Aorta (tissue), 5 donors: ENCODE data around the gene POR. TPM values are rescaled to one million over a fixed set of nuclear protein-coding genes. Genes with fewer than 3 reads are reported as not detected.
"Not testable (repeated sequence)": the region's sequence is repeated elsewhere in the genome, so short reads cannot be mapped to it uniquely, and the experiment has no call there.

ENCODE experiments used
- ATAC-seq: fragments of 200-7000 bp; cut with Tn5 transposase; one replicate; pipeline ENCODE4 v1.9.1; 2022; ENCODE audit warnings: moderate library complexity; ENCODE audit not compliant: low FRiP score
- DNase-seq, 2 donors: peaks; one replicate each; pipeline ENCODE4 v3.0.0-alpha.2; 2020
- H3K27ac ChIP-seq, 2 donors: one replicate each; pipeline ENCODE4 v1.5.1; 2013; ENCODE audit warnings: low read length in 2 of 2, mild to moderate bottlenecking in 2 of 2, moderate library complexity in 2 of 2, control low read depth in 1 of 2, inconsistent platforms in 1 of 2, low read depth in 1 of 2
- H3K27me3 ChIP-seq, 2 donors: one replicate each; pipeline ENCODE4 v1.6.1; 2013; ENCODE audit warnings: control low read depth in 1 of 2, low read length in 1 of 2, mild to moderate bottlenecking in 1 of 2, moderate library complexity in 1 of 2; ENCODE audit not compliant: insufficient read depth in 2 of 2, control insufficient read depth in 1 of 2
- H3K36me3 ChIP-seq, 2 donors: one replicate each; pipeline ENCODE4 v1.6.1; 2013; ENCODE audit warnings: control low read depth in 1 of 2, low read length in 1 of 2, mild to moderate bottlenecking in 1 of 2; ENCODE audit not compliant: insufficient read depth in 2 of 2, control insufficient read depth in 1 of 2
- H3K4me1 ChIP-seq, 2 donors: one replicate each; pipeline ENCODE4 v1.6.1; 2013; ENCODE audit warnings: low read length in 2 of 2, control low read depth in 1 of 2, mild to moderate bottlenecking in 1 of 2, moderate library complexity in 1 of 2; ENCODE audit not compliant: insufficient read depth in 2 of 2, control insufficient read depth in 1 of 2
- H3K4me3 ChIP-seq, 2 donors: one replicate each; pipeline ENCODE4 v1.5.1; 2013; ENCODE audit warnings: low read length in 2 of 2, control low read depth in 1 of 2, mild to moderate bottlenecking in 1 of 2
- H3K9me3 ChIP-seq: one replicate; pipeline ENCODE4 v1.6.1; 2013; ENCODE audit warnings: mild to moderate bottlenecking, low read length; ENCODE audit not compliant: control insufficient read depth
- WGBS, 2 donors: extraction: QIAGEN DNeasy Blood & Tissue Kit; methylation state at CpG; one replicate each; pipeline ENCODE4 v1.1.7; 2013; 5-methylcytosine and 5-hydroxymethylcytosine counted together
- intact Hi-C, 2 donors: fragments of 100-400 bp; cut with DNase I; formaldehyde crosslinking; loops; one replicate each; pipeline versions ENCODE4 v1.14.2 to v1.15.0; 2022
- polyA plus RNA-seq, 2 donors: library from polyadenylated mRNA; stranded (reverse); fragments of 200-250 nt; gene quantifications; one replicate each; pipeline ENCODE4 v1.2.3, GENCODE V29; 2013
- total RNA-seq, 2 donors: library from RNA; stranded (reverse); fragmentation: NEBNext Ultra II Directional; extraction: Animal tissue kit (Norgen Biotek cat#: 25700); gene quantifications; one replicate each; pipeline ENCODE4 v1.2.1, GENCODE V29; 2021
- donor health status: healthy with polysubstance abuse.
- donor health status: Bipolar disorder and iron deficiency.
- donor health status: DM: no; HTN: no; CAD: no.
- donor health status: DM: no; HTN: no; CAD: no.
- donor health status: DM: yes; HTN: yes; CAD: no.

Gene POR
- total and polyA plus RNA-seq, 4 donors: 40.4 to 121 (median 79.6) TPM

GRCh38 chr7:75872073-75872782 lies 42.7 kb upstream of the POR start:
- ATAC-seq: no peak
- no peaks in the 10 kb centered on the region for H3K36me3 ChIP-seq
- H3K27me3 ChIP-seq: no peaks in the 10 kb centered on the region
- H3K27ac ChIP-seq: no peak overlapping the region
- intact Hi-C loops: no loop called here
- WGBS, 2 donors: 63% methylated on average over 13 of the region's 13 CpGs
- no peak overlapping the region for H3K4me3 ChIP-seq
- no peaks in the 10 kb centered on the region for H3K4me1 ChIP-seq
- DNase-seq: no peak
- no peaks in the 10 kb centered on the region for H3K9me3 ChIP-seq

- H3K9me3 ChIP-seq, DNase-seq, ATAC-seq, H3K4me3 ChIP-seq, intact Hi-C loops, H3K4me1 ChIP-seq, H3K27me3 ChIP-seq, H3K27ac ChIP-seq, H3K36me3 ChIP-seq: not testable (repeated sequence)
- WGBS, 2 donors: 84 to 85% methylated on average over 3 of the region's 3 CpGs
These were observed 40.8 kb upstream of the POR start for GRCh38 chr7:75874180-75874579.

GRCh38 chr7:75875113-75876080 lies 39.6 kb upstream of the POR start:
- H3K36me3 ChIP-seq: no peaks in the 10 kb centered on the region
- H3K4me1 ChIP-seq: no peaks in the 10 kb centered on the region
- no peak overlapping the region for H3K4me3 ChIP-seq
- WGBS, 2 donors: 89 to 90% methylated on average over 21 of the region's 21 CpGs
- ATAC-seq (no peak), DNase-seq (no peak)
- intact Hi-C loops: loop anchor here in 1 of 2 donors (5.0 kb wide), 1 partner anchor 122 kb away; no protein-coding TSS in a partner anchor
- H3K27ac ChIP-seq: no peak overlapping the region
- no peaks in the 10 kb centered on the region for H3K9me3 ChIP-seq
- H3K27me3 ChIP-seq: no peaks in the 10 kb centered on the region

- intact Hi-C loops: loop anchor here in 1 of 2 donors (5.0 kb wide), 1 partner anchor 121 kb away; no protein-coding TSS in a partner anchor
- DNase-seq (no peak), ATAC-seq (no peak)
- WGBS, 2 donors: 70% methylated on average over 10 to 11 of the region's 11 CpGs
- Histone ChIP-seq H3K27ac (no peak overlapping the region), H3K9me3 (no peaks in the 10 kb centered on the region), H3K27me3 (no peaks in the 10 kb centered on the region), H3K4me3 (no peak overlapping the region), H3K36me3 (no peaks in the 10 kb centered on the region), H3K4me1 (no peaks in the 10 kb centered on the region)
These were observed 38.7 kb upstream of the POR start for GRCh38 chr7:75876126-75876881.

- H3K4me3 ChIP-seq: peak overlapping the region; percentile 8 to 30
- WGBS, 2 donors: 12 to 17% methylated on average over 10 of the region's 10 CpGs
- no peaks in the 10 kb centered on the region for H3K4me1 ChIP-seq
- H3K36me3 ChIP-seq: peaks cover 0 to 3% of the 10 kb centered on the region in 2 donors
- peak overlapping the region in 1 of 2 donors; percentile 67 for H3K27ac ChIP-seq
- DNase-seq: no peak
- peak; percentile 20 for ATAC-seq
- no peaks in the 10 kb centered on the region for H3K27me3 ChIP-seq
- H3K9me3 ChIP-seq: no peaks in the 10 kb centered on the region
- intact Hi-C loops: loop anchor here in 1 of 2 donors (5.0 kb wide), 1 partner anchor 119 kb away; no protein-coding TSS in a partner anchor
These were observed 36.6 kb upstream of the POR start for GRCh38 chr7:75878312-75878768.

GRCh38 chr7:75878769-75879611 lies 36.0 kb upstream of the POR start, which contains the start of gene RHBDD2:
Gene RHBDD2, plus strand, starts transcription at chr7:75879034. Its CDS starts 49 bp downstream, at chr7:75879083.
- Histone ChIP-seq H3K36me3 (peaks cover 0 to 3% of the 10 kb centered on the region in 2 donors), H3K9me3 (no peaks in the 10 kb centered on the region), H3K27ac (peak within 1 kb of the TSS in 1 of 2 donors; percentile 67), H3K4me3 (peak within 1 kb of the TSS; percentile 70 to 77), H3K27me3 (no peaks in the 10 kb centered on the region), H3K4me1 (no peaks in the 10 kb centered on the region)
- DNase-seq (peak; percentile 98), ATAC-seq (peak; percentile 99)
- intact Hi-C loops: loop anchor here in 1 of 2 donors (5.0 kb wide), 1 partner anchor 118 kb away; no protein-coding TSS in a partner anchor
- WGBS, 2 donors: 1% methylated on average over 52 to 65 of the region's 65 CpGs

GRCh38 chr7:75879771-75880184 lies 35.2 kb upstream of the POR start:
- Histone ChIP-seq H3K4me1 (no peaks in the 10 kb centered on the region), H3K4me3 (peak overlapping the region; percentile 70 to 77), H3K36me3 (peaks cover 0 to 5% of the 10 kb centered on the region in 2 donors), H3K27me3 (no peaks in the 10 kb centered on the region), H3K9me3 (no peaks in the 10 kb centered on the region), H3K27ac (no peak overlapping the region)
- ATAC-seq: no peak
- no peak for DNase-seq
- intact Hi-C loops: loop anchor here in 1 of 2 donors (5.0 kb wide), 1 partner anchor 118 kb away; no protein-coding TSS in a partner anchor
- 6 to 8% methylated on average over 8 of the region's 8 CpGs for WGBS, 2 donors
